IPS-15b (cell line): ENCODE measurements around the gene NCOR2.

Experiments
- H3K27me3 ChIP-seq: one replicate; pipeline ENCODE4 v1.6.1; 2013; ENCODE audit warnings: low read length; ENCODE audit not compliant: control insufficient read depth, insufficient read depth
- H3K36me3 ChIP-seq: one replicate; pipeline ENCODE4 v1.6.1; 2013; ENCODE audit warnings: low read length; ENCODE audit not compliant: control insufficient read depth, insufficient read depth
- H3K4me1 ChIP-seq: one replicate; pipeline ENCODE4 v1.6.1; 2013; ENCODE audit warnings: mild to moderate bottlenecking, low read length; ENCODE audit not compliant: control insufficient read depth, insufficient read depth
- H3K4me3 ChIP-seq: one replicate; pipeline ENCODE4 v1.5.1; 2013; ENCODE audit warnings: low read depth, low read length
- H3K9ac ChIP-seq: one replicate; pipeline ENCODE4 v1.6.1; 2013; ENCODE audit warnings: low read depth, mild to moderate bottlenecking, low read length
- H3K9me3 ChIP-seq: one replicate; pipeline ENCODE4 v1.6.1; 2013; ENCODE audit warnings: mild to moderate bottlenecking, low read length; ENCODE audit not compliant: control insufficient read depth, insufficient read depth

The NCOR2 gene

DNA sequence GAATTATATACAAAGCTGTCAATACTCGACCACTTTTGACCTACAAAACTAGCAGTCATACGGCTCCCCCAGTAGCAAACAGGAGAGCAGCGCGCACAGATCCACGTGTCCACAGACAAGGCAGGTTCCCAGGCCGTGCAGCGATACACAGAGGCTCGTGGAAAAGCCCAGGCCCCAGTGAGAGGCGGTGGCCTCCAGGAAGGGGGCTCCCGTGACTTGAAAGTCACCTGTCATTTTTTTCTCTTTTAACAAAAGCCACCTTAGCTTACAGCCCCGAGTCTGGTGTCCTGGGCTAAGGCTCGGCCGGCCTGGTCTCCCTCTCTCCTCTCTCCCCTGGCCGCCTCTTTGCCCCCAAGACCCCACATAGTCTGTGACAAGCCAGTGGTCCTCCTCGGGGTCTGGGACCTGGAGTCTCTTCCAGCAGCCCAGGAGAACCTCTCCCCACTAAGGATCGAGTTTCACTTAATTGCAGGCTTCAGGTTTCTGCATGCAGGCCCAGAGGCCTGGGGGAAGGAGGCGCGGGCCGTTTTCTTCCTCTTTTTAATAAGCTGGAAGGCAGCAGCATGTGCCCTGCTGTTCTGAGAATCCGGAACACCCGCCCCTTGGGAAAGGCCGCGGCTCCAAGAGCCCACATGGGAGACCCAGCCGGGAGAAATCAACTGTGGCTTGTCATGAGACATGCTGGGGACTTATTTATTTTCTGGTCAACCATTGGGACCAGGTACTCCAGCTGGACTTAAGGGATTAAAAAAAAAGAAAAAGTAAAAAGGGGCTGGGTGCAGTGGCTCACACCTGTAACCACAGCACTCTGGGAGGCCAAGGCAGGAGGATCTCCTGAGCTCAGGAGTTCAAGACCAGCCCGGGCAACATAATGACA, 15.9 kb downstream of the NCOR2 start:
- Histone ChIP-seq H3K4me1 (peaks cover 6% of the 10 kb centered on the region), H3K4me3 (no peak overlapping the region)

DNA sequence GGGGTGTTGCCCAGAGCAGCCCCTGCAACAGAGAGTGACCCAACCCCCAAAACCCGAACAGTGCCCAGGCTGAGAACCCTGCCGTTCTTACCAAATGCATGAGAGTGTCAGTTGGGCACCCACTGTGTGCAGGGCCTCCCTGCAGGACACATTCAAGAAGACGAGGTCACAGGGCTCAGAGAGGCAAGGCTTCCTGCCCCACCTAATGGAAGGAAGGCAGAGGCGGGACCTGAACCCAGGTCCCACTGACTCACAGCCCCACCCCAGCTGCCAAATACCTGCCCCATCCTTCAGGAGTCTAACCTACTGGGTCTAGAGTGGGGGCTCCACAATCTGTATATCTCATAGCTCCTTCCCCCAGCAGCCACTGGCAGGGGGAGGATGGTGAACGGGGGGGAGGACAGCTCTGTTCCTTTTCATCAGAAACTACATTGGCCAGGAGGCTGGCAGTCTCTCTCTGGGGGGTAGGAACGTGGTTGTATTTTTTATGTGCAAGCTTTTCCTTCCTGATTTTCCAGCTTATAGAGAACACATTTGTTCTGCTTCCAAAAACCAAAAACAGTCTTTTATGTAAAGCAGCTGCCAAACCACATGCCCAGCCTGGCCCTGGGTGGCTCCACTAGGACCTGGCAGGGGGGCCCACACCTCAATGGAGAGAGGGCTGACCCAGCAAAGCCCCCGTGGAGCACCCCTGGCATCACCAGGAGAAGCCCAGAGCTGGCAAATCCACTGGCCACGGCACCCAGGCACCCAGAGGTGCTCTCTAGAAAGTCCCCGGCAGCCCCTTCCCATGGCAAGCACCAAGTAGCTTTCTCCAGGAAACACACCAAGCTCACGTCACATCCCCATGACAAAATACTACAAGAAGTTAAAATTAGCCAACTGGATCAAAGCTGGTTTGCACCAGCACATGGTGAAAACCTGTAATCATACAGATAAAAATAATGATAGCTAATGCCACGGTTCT, 17.0 kb downstream of the NCOR2 start:
- Histone ChIP-seq H3K36me3 (no peaks in the 10 kb centered on the region), H3K27me3 (no peaks in the 10 kb centered on the region), H3K9me3 (no peaks in the 10 kb centered on the region), H3K4me3 (no peak overlapping the region), H3K4me1 (peaks cover 10% of the 10 kb centered on the region), H3K9ac (peak overlapping the region; percentile 24)

More for the DNA sequence above, 15.9 kb downstream of the NCOR2 start:
- H3K36me3 ChIP-seq = no peaks in the 10 kb centered on the region
- H3K27me3 ChIP-seq = no peaks in the 10 kb centered on the region
- H3K9ac ChIP-seq = peak overlapping the region; percentile 37
- no peaks in the 10 kb centered on the region for H3K9me3 ChIP-seq

DNA sequence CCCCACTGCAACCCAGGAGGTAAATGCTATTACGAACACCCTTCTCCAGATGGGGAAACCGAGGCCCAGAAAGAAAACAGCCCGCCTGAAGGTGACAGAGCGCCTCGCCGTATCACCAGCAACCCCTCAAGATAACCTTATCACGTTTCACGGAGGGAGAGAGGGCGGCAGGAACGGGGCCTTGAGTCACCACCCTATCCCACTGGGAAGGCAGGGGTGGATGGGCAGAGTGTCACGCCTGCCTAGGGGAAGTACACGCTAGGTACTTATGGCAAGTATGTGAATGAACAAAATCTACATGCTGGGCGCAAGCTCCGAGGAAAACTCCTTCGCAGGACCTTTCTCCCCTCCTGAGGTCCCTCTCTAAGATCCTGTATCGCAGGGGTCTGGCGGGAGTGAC, 17.8 kb downstream of the NCOR2 start:
- Histone ChIP-seq H3K36me3 (no peaks in the 10 kb centered on the region), H3K4me1 (peaks cover 13% of the 10 kb centered on the region), H3K9ac (no peak overlapping the region)

DNA sequence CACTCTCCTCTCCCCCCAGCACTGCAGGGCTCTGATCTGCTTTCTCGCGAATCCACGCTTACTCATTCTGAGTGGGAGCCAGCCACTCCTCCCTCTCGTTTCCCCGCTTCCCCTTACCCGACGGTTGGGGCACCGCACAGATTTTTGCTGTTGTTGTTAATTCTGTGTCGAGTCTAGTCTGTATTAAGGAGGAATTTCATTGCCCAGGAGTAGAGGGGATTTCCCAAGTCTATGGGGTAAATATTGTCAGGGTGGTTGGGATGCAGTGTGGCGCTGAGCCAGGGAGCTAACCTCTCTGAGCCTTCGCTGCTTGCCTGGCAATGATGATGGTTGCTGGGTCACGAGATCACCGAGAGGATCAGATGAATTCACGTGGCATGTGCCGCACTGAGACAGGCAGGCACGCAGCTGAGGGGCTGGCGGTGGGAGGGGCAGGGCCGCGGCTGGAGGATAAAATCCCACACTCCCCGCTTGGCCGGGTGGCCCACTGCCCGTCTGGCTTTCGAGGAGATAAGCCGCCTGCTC, 18.5 kb downstream of the NCOR2 start:
- Histone ChIP-seq H3K36me3 (no peaks in the 10 kb centered on the region), H3K4me3 (no peak overlapping the region), H3K9ac (no peak overlapping the region), H3K4me1 (peaks cover 17% of the 10 kb centered on the region), H3K9me3 (no peaks in the 10 kb centered on the region), H3K27me3 (no peaks in the 10 kb centered on the region)

More for the DNA sequence above, 17.8 kb downstream of the NCOR2 start:
- Histone ChIP-seq H3K27me3 (no peaks in the 10 kb centered on the region), H3K9me3 (no peaks in the 10 kb centered on the region), H3K4me3 (no peak overlapping the region)

DNA sequence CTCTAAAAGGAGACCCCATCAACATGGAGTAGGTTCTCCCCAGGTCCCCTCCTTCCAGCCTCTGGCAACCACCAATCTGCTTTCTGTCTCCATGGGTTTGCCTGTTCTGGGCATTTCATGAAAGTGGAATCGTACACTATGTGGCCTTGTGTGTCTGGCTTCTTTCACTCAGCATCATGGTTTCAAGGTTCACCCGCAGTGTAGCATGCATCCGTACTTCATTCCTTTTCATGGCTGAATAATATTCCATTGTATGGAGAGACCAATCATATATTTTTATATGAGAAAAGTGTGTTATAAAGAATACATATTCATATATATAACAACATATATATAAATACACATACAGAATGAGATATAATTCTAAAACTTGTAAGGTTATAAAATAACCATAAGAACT, 19.8 kb downstream of the NCOR2 start:
- peaks cover 17% of the 10 kb centered on the region for H3K4me1 ChIP-seq
- no peak overlapping the region for H3K4me3 ChIP-seq
- no peaks in the 10 kb centered on the region for H3K9me3 ChIP-seq
- H3K9ac ChIP-seq = no peak overlapping the region
- no peaks in the 10 kb centered on the region for H3K36me3 ChIP-seq
- no peaks in the 10 kb centered on the region for H3K27me3 ChIP-seq

DNA sequence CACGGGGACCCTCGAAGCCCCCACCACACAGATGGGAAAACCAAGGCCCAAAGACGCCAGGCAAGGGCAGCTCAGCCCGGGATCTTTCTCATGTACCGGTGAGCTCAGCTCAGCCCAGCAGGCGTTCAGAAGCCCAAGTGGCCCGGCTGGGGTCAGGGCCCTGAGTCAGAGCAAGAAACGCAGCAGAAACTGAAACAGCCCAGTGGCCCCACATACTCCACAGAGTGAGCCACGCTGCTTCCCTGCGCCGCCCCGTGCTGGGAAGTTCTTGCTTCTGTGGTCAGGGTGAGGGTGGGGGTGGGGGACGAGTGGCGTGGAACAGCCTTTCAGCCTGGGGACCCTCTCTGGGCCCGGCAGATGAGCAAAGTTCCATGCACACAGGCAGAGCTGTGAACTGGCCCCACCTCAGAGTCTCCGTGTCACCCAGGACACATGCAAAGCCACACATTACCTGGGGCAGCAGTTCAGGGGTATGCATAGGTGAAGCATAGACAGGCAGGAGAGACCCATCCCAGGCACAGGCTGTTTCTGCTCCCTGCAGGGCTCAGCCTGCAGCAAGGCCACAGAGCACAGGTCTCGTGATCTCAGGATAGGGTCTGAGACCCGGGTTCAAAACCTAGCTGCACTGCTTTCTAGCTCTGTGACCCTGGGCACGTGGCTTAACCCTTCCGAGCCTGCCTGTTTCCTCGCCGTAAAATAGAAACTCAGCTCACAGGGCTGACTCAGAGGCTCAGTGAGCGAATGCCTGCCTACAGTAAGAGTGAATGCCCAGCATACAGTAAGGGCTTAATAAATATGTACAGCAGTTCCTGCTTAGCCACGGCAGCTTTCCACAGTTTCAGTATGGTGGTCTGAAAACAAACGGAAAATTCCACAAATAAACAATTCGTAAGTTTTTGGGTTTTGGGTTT, 21.6 kb downstream of the NCOR2 start:
- peak overlapping the region; percentile 37 for H3K9ac ChIP-seq
- no peak overlapping the region for H3K4me3 ChIP-seq

DNA sequence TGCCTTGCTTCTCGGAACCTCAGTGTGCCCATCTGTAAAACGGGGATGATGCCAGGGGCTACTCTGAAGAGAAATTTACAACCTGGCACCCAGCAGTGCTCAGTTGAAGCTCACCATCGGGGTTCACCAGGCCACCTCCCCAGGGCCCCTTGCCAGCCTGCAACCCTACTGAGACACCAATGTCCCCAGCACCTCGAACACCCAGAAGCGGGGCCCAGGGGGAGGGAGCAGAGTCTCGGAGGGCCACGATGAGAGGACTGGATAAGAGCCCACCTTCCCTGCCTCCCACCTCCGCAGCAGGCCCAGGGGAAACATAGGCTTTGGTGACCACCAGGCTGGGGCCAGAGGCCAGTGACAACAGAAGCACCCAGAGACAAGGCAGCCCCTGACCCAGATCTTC, 22.4 kb downstream of the NCOR2 start:
- Histone ChIP-seq H3K9ac (peak overlapping the region; percentile 37), H3K36me3 (no peaks in the 10 kb centered on the region), H3K9me3 (no peaks in the 10 kb centered on the region), H3K27me3 (no peaks in the 10 kb centered on the region), H3K4me3 (no peak overlapping the region), H3K4me1 (peaks cover 11% of the 10 kb centered on the region)

More for the DNA sequence above, 21.6 kb downstream of the NCOR2 start:
- peaks cover 11% of the 10 kb centered on the region for H3K4me1 ChIP-seq
- no peaks in the 10 kb centered on the region for H3K36me3 ChIP-seq
- no peaks in the 10 kb centered on the region for H3K27me3 ChIP-seq
- no peaks in the 10 kb centered on the region for H3K9me3 ChIP-seq

DNA sequence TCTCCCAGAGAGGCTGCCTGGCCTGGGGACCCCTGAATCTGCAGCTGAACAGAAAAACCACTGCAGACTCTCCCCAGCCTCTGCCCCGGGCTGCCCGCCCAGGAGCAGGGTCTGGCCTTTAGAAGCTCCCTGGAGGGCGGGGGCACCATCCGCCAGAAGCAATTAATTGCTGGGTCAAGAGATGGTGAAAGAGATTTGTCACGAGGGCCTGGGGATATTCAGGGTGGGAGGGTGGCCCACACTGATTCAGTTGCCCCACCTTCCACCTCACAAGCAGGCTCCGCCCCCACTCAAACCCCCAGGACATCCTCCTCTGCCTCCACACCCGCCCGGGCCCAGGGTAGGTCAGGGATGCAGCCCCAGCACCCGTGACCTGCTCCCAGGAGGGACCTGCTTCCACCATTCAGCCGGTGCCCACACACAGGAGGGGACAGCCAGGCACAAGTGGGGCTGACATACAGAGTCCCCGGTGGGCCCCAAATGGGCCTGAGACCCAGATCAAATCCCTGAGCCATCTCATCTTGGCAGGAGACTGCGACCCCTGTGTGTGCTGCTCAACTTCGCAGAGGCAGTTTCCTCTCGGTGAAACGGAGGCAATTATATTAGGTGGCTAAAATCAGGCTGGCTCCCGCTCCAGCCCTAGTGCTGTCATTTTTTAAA, 23.0 kb downstream of the NCOR2 start:
- Histone ChIP-seq H3K4me3 (no peak overlapping the region), H3K27me3 (no peaks in the 10 kb centered on the region), H3K36me3 (no peaks in the 10 kb centered on the region), H3K4me1 (peaks cover 12% of the 10 kb centered on the region), H3K9ac (peak overlapping the region; percentile 5), H3K9me3 (no peaks in the 10 kb centered on the region)

DNA sequence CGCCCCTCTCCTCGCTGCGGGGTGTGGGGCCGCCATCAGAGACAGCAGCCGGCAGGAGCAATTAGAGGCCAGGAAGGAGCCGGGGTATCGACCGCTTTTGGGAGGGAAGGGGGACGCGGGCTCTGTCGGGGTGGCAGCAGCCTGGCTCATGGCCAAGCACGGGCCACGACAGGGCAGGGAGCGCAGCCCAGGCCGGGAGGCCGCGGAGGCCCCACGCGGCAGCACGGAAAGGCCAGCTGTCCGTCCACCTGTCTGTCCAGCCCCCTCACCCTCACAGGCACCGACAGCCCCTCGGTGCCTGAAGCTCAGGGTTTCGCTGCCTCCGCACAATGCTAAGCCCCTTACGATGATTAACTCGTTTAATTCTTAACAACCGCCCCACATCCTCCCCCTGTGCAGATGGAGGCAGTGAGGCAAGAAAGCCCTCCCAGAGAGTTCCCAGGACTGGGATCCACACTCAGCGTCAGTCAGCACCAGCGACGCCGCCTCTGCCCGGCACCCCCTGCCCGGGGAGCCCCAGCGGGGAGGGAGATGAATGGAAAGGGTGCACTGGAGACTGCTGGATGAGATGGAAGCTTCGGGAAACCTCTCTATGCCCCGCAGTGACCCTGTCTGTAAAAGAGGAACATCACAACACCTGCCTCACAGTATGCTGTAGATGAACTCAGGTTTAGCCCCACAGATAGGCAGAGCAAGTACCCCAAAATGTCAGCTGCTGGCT, 23.7 kb downstream of the NCOR2 start:
- no peaks in the 10 kb centered on the region for H3K9me3 ChIP-seq
- H3K4me1 ChIP-seq = peaks cover 12% of the 10 kb centered on the region
- no peak overlapping the region for H3K4me3 ChIP-seq
- no peak overlapping the region for H3K9ac ChIP-seq
- H3K36me3 ChIP-seq = no peaks in the 10 kb centered on the region
- H3K27me3 ChIP-seq = no peaks in the 10 kb centered on the region

DNA sequence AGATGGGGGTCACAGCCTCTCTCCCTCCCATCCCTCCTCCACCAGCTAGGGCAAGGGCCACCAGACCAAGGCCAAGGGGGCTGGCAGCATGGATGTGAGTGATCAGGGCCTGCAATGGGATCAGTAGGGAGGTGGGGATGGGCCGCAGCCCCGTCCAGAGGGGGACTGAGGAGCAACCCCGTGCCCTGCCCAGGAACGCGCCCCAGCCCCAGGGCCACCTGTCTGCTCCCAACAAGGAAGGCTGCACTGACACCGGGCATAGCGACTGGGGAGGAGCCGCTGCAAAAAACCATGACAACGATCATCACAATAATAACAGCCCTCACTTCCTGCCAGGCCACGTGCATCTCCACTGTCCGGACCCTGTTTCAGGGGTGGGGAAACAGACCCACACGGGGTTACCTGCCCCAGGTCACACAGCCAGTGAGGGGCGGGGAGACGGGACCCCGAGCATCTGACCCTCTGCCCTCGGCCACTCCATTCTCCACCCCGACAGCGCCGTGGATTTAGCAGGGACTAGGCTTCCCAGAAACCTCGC, 24.3 kb downstream of the NCOR2 start:
- Histone ChIP-seq H3K27me3 (no peaks in the 10 kb centered on the region), H3K36me3 (no peaks in the 10 kb centered on the region), H3K9ac (no peak overlapping the region), H3K4me3 (no peak overlapping the region), H3K9me3 (no peaks in the 10 kb centered on the region), H3K4me1 (peaks cover 12% of the 10 kb centered on the region)
